ENCODE results near the gene FGFR3.

FGFR3 gene

DNA sequence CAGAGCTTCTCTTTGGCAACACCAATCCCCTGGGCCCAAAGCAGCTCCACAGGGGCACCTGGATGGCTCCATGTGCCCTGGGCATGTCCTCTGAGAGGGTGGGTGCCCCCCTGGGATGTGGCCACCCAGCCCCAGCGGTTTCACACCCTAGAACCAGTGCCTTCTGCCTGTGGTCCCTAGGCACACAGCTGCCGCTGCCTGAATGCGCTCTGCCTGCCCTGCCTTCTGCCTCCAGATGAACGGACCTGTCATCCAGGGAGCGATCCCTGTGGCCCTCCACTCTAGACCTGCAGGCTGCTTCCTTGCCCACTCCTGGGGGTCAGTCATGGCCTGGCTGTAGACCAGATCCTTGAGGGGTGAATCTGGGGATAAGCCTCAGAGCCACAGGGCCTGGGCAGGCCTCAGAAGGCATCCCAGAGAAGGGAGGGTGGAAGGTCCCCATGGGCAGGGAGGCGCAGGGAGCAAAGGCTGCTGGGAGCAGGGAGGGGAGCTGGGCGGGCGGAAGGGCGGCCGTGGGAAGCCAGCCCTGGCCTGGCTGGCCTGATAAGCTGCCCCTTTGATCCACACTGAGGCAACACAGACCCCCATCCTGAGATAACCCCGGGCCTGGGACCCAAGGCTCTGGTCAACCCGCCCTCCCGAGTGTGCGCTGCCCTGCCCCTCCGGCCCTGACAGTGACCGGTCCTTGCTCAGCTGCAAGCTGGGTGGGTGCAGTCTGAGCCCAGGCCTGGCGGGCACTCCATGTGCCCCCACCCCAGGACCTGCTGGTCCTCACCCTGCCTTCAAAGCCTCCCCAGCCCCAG is 8.1 kb upstream of the FGFR3 start:
- TF ChIP-seq, protein P1, sequence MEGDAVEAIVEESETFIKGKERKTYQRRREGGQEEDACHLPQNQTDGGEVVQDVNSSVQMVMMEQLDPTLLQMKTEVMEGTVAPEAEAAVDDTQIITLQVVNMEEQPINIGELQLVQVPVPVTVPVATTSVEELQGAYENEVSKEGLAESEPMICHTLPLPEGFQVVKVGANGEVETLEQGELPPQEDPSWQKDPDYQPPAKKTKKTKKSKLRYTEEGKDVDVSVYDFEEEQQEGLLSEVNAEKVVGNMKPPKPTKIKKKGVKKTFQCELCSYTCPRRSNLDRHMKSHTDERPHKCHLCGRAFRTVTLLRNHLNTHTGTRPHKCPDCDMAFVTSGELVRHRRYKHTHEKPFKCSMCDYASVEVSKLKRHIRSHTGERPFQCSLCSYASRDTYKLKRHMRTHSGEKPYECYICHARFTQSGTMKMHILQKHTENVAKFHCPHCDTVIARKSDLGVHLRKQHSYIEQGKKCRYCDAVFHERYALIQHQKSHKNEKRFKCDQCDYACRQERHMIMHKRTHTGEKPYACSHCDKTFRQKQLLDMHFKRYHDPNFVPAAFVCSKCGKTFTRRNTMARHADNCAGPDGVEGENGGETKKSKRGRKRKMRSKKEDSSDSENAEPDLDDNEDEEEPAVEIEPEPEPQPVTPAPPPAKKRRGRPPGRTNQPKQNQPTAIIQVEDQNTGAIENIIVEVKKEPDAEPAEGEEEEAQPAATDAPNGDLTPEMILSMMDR (conservative IDR thresholded peaks at IDR 0.05): no peak
- no peak overlapping the region for H3K27ac ChIP-seq

DNA sequence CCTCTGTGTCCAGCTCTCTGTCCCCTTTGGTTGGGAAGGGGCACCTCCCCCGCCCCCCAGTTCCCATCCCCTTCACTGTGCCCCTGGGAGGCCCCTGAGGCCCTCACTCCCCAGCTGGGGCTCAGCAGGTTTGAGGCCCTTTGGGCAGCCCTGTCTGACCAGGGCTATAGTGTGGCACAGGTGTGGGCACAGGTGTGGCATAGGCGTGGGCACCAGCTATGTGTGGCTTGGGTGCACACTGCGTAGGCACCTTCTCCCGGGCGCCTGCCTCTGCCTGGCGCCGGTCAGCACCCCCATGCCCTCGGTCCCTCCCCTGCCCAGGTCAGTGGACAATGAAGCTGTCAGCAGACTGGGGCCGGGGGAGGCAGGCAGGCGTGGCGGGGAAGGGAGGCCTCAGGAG is 7.5 kb upstream of the FGFR3 start:
- H3K27ac ChIP-seq: no peak overlapping the region
- TF ChIP-seq, protein P1 (conservative IDR thresholded peaks at IDR 0.05): no peak

- no peak overlapping the region for H3K27ac ChIP-seq
- TF ChIP-seq, protein P1 (conservative IDR thresholded peaks at IDR 0.05): no peak
Measured at GRCh38 chr4:1786544-1787362, 6.3 kb upstream of the FGFR3 start.

DNA sequence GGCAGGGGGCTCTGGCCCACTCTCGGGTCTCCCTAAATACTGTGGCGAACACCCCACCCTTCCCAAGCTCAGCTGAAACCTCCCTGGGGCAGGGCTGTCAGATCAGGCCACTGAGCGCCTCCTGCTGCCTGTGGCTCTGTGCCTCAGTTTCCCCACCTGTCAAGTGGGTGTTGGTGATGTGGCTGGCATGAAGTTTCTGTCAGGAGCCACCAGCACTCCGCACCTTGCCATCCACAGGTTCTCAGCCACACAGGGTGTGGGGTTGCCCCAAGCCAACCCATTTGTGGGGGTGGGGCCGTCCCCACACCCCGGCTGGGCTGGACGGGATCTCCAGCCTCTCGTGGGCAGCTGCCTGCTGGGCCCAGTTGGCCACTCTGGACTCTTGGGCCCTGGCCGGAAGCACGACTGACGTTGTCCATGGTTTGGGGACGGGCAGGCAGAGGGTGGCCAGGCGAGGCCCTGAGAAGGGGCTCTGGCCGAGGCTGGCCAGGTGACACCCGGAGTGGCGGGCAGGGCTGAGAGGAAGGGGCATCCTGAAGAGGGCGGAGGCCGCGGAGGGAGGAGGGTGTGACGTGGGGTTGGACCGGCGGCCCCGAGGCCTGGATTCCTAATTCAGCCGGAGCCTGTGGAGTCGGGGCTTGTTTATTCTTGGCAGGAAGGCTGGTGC is 5.5 kb upstream of the FGFR3 start:
- TF ChIP-seq, protein P1 (conservative IDR thresholded peaks at IDR 0.05): no peak
- H3K27ac ChIP-seq: no peak overlapping the region

- TF ChIP-seq, protein P1 (conservative IDR thresholded peaks at IDR 0.05): no peak
- H3K27ac ChIP-seq: no peak overlapping the region
Measured at GRCh38 chr4:1788254-1788973, 4.7 kb upstream of the FGFR3 start.

DNA sequence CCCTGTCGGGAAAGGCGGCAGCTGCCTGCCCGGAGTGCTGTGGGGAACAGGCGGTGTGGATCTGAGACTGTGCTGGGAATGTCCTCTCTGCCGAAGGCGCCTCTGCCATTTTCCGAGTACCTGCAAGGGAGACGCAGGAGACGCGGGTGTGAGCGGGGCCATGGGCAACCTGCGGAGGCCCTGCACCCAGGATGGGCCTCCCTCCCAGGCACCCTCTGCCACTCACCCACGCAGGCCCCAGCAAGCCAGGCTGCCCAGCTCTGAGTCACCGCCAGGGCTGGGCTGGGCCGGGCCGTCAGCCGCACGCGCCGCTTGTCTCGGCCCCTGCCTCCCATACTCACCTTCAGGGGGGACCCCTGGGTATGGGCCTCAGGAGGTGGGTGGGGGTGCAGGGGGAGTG is 3.5 kb upstream of the FGFR3 start:
- no peak overlapping the region for H3K27ac ChIP-seq
- TF ChIP-seq, protein P1 (conservative IDR thresholded peaks at IDR 0.05): no peak

All from VCaP (cell line).